H9 (cell line): ENCODE measurements around the gene NSL1. TPM values are rescaled to one million over a fixed set of nuclear protein-coding genes. Genes with fewer than 3 reads are reported as not detected.

Experiments used
- DNase-seq: peaks from one replicate; pipeline ENCODE4 v3.0.0-alpha.2; 2017
- H2AFZ ChIP-seq: one replicate; pipeline ENCODE4 v1.6.1; 2013; ENCODE audit warnings: mild to moderate bottlenecking, low read length, control low read depth, moderate library complexity
- H2AK5ac ChIP-seq: 2 replicates; pipeline ENCODE4 v1.6.1; 2013; ENCODE audit warnings: low read length, control low read depth, mixed read lengths; ENCODE audit not compliant: insufficient read length
- H2BK120ac ChIP-seq: one replicate; pipeline ENCODE4 v1.6.1; 2013; ENCODE audit warnings: low read depth, mild to moderate bottlenecking, low read length, control low read depth, inconsistent platforms; ENCODE audit not compliant: poor library complexity, severe bottlenecking
- H2BK12ac ChIP-seq: 2 replicates; pipeline ENCODE4 v1.6.1; 2013; ENCODE audit warnings: low read length, control low read depth, mixed read lengths, low read depth; ENCODE audit not compliant: insufficient read length
- H2BK15ac ChIP-seq: 2 replicates; pipeline ENCODE4 v1.6.1; 2013; ENCODE audit warnings: low read depth, low read length, control low read depth
- H2BK20ac ChIP-seq: one replicate; pipeline ENCODE4 v1.6.1; 2013; ENCODE audit warnings: low read depth, mild to moderate bottlenecking, low read length, control low read depth, inconsistent platforms; ENCODE audit not compliant: poor library complexity, severe bottlenecking
- H2BK5ac ChIP-seq: 2 replicates; pipeline ENCODE4 v1.6.1; 2013; ENCODE audit warnings: low read length, control low read depth, mixed read lengths; ENCODE audit not compliant: insufficient read length
- H3K14ac ChIP-seq: 2 replicates; pipeline ENCODE4 v1.6.1; 2013; ENCODE audit warnings: low read length, control low read depth; ENCODE audit not compliant: insufficient read depth
- H3K18ac ChIP-seq: 2 replicates; pipeline ENCODE4 v1.6.1; 2013; ENCODE audit warnings: low read depth, mild to moderate bottlenecking, mixed read lengths, low read length, control low read depth; ENCODE audit not compliant: insufficient read length
- H3K23ac ChIP-seq: 2 replicates; pipeline ENCODE4 v1.6.1; 2013; ENCODE audit warnings: low read length, control low read depth, mixed read lengths, low read depth; ENCODE audit not compliant: insufficient read length
- H3K23me2 ChIP-seq: 2 replicates; pipeline ENCODE4 v1.6.1; 2013; ENCODE audit warnings: low read depth, mild to moderate bottlenecking, mixed read lengths, low read length, control low read depth; ENCODE audit not compliant: insufficient read length, poor library complexity, severe bottlenecking
- H3K27ac ChIP-seq: 2 replicates; pipeline ENCODE4 v1.5.1; 2013; ENCODE audit warnings: low read length, control low read depth, mixed read lengths, low read depth; ENCODE audit not compliant: insufficient read length
- H3K27me3 ChIP-seq: 2 replicates; pipeline ENCODE4 v1.6.1; 2013; ENCODE audit warnings: low read length, control low read depth, inconsistent platforms; ENCODE audit not compliant: insufficient read depth
- H3K4ac ChIP-seq: 2 replicates; pipeline ENCODE4 v1.6.1; 2013; ENCODE audit warnings: low read depth, mild to moderate bottlenecking, control low read depth, inconsistent platforms, low read length, moderate library complexity
- H3K4me1 ChIP-seq: 2 replicates; pipeline ENCODE4 v1.6.1; 2013; ENCODE audit warnings: low read length, control low read depth, inconsistent platforms; ENCODE audit not compliant: insufficient read depth
- H3K4me2 ChIP-seq: 2 replicates; pipeline ENCODE4 v1.6.1; 2013; ENCODE audit warnings: low read length, control low read depth, mixed read lengths; ENCODE audit not compliant: insufficient read length, insufficient read depth
- H3K56ac ChIP-seq: 2 replicates; pipeline ENCODE4 v1.6.1; 2013; ENCODE audit warnings: low read depth, mild to moderate bottlenecking, mixed read lengths, low read length, control low read depth; ENCODE audit not compliant: insufficient read length
- H3K79me1 ChIP-seq: 2 replicates; pipeline ENCODE4 v1.6.1; 2013; ENCODE audit warnings: low read depth, mild to moderate bottlenecking, moderate library complexity, low read length, control low read depth, inconsistent platforms; ENCODE audit not compliant: insufficient read depth, poor library complexity, severe bottlenecking
- H3K79me2 ChIP-seq: 2 replicates; pipeline ENCODE4 v1.6.1; 2013; ENCODE audit warnings: low read length, control low read depth, inconsistent platforms; ENCODE audit not compliant: insufficient read depth
- H3K9ac ChIP-seq: 2 replicates; pipeline ENCODE4 v1.6.1; 2013; ENCODE audit warnings: low read length, control low read depth, mixed read lengths; ENCODE audit not compliant: insufficient read length; ENCODE audit errors: extremely low read depth
- H3K9me3 ChIP-seq: one replicate; pipeline ENCODE4 v1.6.1; 2013; ENCODE audit warnings: low read depth, low read length, inconsistent platforms; ENCODE audit not compliant: control insufficient read depth
- H3T11ph ChIP-seq: one replicate; pipeline ENCODE4 v1.6.1; 2013; ENCODE audit warnings: mild to moderate bottlenecking, low read length, control low read depth, inconsistent platforms
- H4K20me1 ChIP-seq: one replicate; pipeline ENCODE4 v1.6.1; 2013; ENCODE audit not compliant: control insufficient read depth, insufficient read length, insufficient read depth
- H4K5ac ChIP-seq: 2 replicates; pipeline ENCODE4 v1.6.1; 2013; ENCODE audit warnings: low read depth, mild to moderate bottlenecking, mixed read lengths, low read length, control low read depth; ENCODE audit not compliant: insufficient read length
- H4K8ac ChIP-seq: replicated peaks from 2 replicates; pipeline ENCODE4 v1.6.1; 2013; ENCODE audit warnings: low read length, control low read depth, mixed read lengths, low read depth; ENCODE audit not compliant: insufficient read length
- H4K91ac ChIP-seq: 2 replicates; pipeline ENCODE4 v1.6.1; 2013; ENCODE audit warnings: low read depth, mild to moderate bottlenecking, moderate library complexity, mixed read lengths, low read length, control low read depth; ENCODE audit not compliant: insufficient read length
- H3K27ac Mint-ChIP-seq, 3 experiments: 2 replicates in 2 of 3; 3 replicates in 1 of 3; pipeline ENCODE4 v1.8.0; 2020 to 2021; ENCODE audit warnings: mixed read lengths in 3 of 3, mild to moderate bottlenecking in 1 of 3, moderate library complexity in 1 of 3
- H3K27me3 Mint-ChIP-seq: 2 replicates; pipeline ENCODE4 v1.8.0; 2021; ENCODE audit warnings: low read depth, mild to moderate bottlenecking, moderate library complexity, mixed read lengths
- H3K36me3 Mint-ChIP-seq, 3 experiments: 2 replicates in 2 of 3; 3 replicates in 1 of 3; pipeline ENCODE4 v1.8.0; 2020 to 2021; ENCODE audit warnings: low read depth in 3 of 3, mixed read lengths in 3 of 3; ENCODE audit not compliant: insufficient read depth in 1 of 3
- H3K4me1 Mint-ChIP-seq, 2 experiments: 2 replicates each; pipeline ENCODE4 v1.8.0; 2020; ENCODE audit warnings: mixed read lengths in 2 of 2
- H3K4me3 Mint-ChIP-seq, 2 experiments: 2 replicates in 1 of 2; 3 replicates in 1 of 2; pipeline ENCODE4 v1.8.0; 2020 to 2021; ENCODE audit warnings: mild to moderate bottlenecking in 2 of 2, mixed read lengths in 2 of 2, moderate library complexity in 1 of 2
- H3K9me3 Mint-ChIP-seq, 2 experiments: 2 replicates in 1 of 2; 3 replicates in 1 of 2; pipeline ENCODE4 v1.8.0; 2020; ENCODE audit warnings: mild to moderate bottlenecking in 2 of 2, mixed read lengths in 2 of 2, moderate library complexity in 1 of 2
- CTCF ChIP-seq: fragments of 200-600 bp; sonication (generic); conservative IDR thresholded peaks from 3 replicates; pipeline ENCODE4 v1.8.0; 2021; ENCODE audit warnings: antibody characterized with exemption, mild to moderate bottlenecking
- WGBS: extraction: QIAGEN DNeasy Blood & Tissue Kit; methylation state at CpG from one replicate; pipeline ENCODE4 v1.1.7; 2013; ENCODE audit warnings: missing lambda C conversion rate, low lambda C conversion rate, mixed read lengths; ENCODE audit not compliant: insufficient read length; ENCODE audit errors: extremely low coverage; 5-methylcytosine and 5-hydroxymethylcytosine counted together
- total RNA-seq: library from RNA; stranded (reverse); gene quantifications from 2 replicates; pipeline ENCODE4 v1.2.1, GENCODE V29; 2021

The NSL1 gene
- total RNA-seq, 1 experiment from 2014 or later = 49.3 TPM

GRCh38 chr1:212692774-212693644, 98.6 kb downstream of the NSL1 start:
- H3K23ac ChIP-seq = no peak overlapping the region
- Mint-ChIP-seq H3K27ac (no peak overlapping the region), H3K27me3 (peaks cover 46% of the 10 kb centered on the region), H3K9me3 (no peaks in the 10 kb centered on the region), H3K36me3 (no peaks in the 10 kb centered on the region), H3K4me3 (no peak overlapping the region), H3K4me1 (no peaks in the 10 kb centered on the region)
- no peaks in the 10 kb centered on the region for H3K79me1 ChIP-seq
- no peak overlapping the region for H2AK5ac ChIP-seq
- peaks cover under 1% of the 10 kb centered on the region; the same call in 1 of the 2 replicates for H3K27me3 ChIP-seq
- H3K56ac ChIP-seq = no peak overlapping the region
- no peak overlapping the region for H3K27ac ChIP-seq
- no peak overlapping the region for H3K4ac ChIP-seq
- H4K5ac ChIP-seq = no peak overlapping the region
- no peaks in the 10 kb centered on the region for H3K79me2 ChIP-seq
- no peak overlapping the region for H4K8ac ChIP-seq
- H3T11ph ChIP-seq = no peak overlapping the region
- no peak overlapping the region for H3K9ac ChIP-seq
- no peak overlapping the region for H2BK120ac ChIP-seq
- no peaks in the 10 kb centered on the region for H3K9me3 ChIP-seq
- no CpG with 5 or more reads among the region's 9 CpGs for WGBS
- H2BK12ac ChIP-seq = no peak overlapping the region
- no peak overlapping the region for H2BK5ac ChIP-seq
- DNase-seq = no peak
- no peak for TF ChIP-seq CTCF
- no peak overlapping the region for H3K4me2 ChIP-seq
- no peak overlapping the region for H2BK15ac ChIP-seq
- H3K4me1 ChIP-seq = peaks cover 3% of the 10 kb centered on the region; the same call in 1 of the 2 replicates
- H2BK20ac ChIP-seq = no peak overlapping the region
- H3K18ac ChIP-seq = no peak overlapping the region
- H4K20me1 ChIP-seq = no peaks in the 10 kb centered on the region
- H2AFZ ChIP-seq = no peak overlapping the region
- H4K91ac ChIP-seq = no peak overlapping the region
- H3K23me2 ChIP-seq = no peaks in the 10 kb centered on the region
- H3K14ac ChIP-seq = no peak overlapping the region
